ENCODE measurements around the gene RPAP3.

The RPAP3 gene

DNA sequence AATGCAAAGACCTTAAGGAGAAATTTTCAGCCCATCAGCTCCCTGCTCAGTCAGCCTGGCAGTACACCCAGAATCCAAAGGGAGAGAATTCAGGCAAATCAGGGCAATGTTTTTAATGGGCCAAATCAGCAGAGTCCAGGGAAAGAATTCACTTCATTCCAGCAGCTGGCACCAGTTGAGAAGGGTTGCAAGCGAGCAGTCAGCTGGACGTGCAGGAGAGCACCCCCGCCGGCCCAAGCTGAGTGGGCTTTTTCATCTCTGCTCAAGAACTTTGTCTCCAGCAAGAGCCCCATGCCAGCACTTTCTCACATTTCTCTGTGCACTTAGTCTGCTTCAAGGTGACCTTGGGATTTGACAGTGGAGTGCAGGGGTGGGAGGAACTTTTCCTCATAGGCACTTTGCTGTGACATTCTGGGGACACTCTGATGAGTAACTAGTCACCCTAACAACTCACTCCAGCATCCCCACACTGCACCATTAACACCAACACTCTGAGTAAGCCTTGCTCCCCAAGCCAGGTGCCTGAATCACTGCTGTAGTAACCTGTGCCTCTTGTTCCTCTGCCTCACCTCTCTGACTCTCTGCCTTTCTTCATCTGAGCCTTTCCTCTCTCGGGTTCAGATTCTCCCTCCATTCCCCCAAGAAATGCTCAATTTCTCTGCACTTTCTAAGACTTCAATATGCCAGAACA is 17.3 kb upstream of the RPAP3 start:
- no peak overlapping the region for H3K27ac ChIP-seq
- H3K4me3 ChIP-seq (ENCODE audit: low read depth, low read length) = no peak overlapping the region
- no peak for DNase-seq
- H3K9me3 ChIP-seq (ENCODE audit: severe bottlenecking) = no peaks in the 10 kb centered on the region
- H3K27me3 ChIP-seq (ENCODE audit: insufficient read depth, low read depth, severe bottlenecking) = no peaks in the 10 kb centered on the region
- H3K36me3 ChIP-seq = no peaks in the 10 kb centered on the region
- TF ChIP-seq, protein P1, sequence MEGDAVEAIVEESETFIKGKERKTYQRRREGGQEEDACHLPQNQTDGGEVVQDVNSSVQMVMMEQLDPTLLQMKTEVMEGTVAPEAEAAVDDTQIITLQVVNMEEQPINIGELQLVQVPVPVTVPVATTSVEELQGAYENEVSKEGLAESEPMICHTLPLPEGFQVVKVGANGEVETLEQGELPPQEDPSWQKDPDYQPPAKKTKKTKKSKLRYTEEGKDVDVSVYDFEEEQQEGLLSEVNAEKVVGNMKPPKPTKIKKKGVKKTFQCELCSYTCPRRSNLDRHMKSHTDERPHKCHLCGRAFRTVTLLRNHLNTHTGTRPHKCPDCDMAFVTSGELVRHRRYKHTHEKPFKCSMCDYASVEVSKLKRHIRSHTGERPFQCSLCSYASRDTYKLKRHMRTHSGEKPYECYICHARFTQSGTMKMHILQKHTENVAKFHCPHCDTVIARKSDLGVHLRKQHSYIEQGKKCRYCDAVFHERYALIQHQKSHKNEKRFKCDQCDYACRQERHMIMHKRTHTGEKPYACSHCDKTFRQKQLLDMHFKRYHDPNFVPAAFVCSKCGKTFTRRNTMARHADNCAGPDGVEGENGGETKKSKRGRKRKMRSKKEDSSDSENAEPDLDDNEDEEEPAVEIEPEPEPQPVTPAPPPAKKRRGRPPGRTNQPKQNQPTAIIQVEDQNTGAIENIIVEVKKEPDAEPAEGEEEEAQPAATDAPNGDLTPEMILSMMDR (IDR thresholded peaks at IDR 0.05; ENCODE audit: low read depth, low read length) = no peak

DNA sequence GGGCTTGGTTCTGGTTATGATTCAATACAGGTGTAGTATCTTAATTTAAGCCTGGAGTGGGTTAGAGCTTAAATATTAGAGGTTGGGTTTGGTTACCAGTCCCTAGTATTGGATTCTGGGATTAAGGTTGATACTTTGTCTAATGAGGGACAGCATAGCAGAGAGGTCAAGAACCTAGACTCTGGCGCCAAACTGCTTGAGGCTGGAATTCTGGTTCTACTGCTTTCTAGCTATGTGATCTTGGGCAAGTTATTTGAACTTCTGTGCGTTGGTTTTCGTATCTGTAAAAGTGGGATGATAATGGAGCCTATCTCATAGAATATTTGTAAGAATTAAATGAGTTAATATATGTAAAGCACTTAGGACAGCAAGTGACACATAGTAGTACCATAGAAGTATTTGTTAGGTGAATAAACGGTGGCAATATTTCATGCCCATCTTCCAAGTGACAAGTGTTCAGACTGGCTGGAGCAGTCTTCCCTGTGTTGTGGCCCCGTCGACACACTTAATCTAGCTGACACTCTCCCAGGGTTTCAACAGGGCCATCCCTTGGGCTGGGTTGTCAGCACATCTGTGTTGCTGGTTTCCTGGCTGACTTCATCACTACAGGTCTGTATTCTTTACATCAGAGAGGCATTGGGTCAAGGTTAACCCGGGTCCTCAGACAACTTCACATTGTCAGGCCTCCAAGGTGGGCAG is 16.5 kb upstream of the RPAP3 start:
- H3K36me3 ChIP-seq = no peaks in the 10 kb centered on the region
- DNase-seq = no peak
- no peak overlapping the region for H3K4me3 ChIP-seq (ENCODE audit: low read depth, low read length)
- TF ChIP-seq, protein P1 (IDR thresholded peaks at IDR 0.05; ENCODE audit: low read depth, low read length) = no peak
- H3K27ac ChIP-seq = no peak overlapping the region
- no peaks in the 10 kb centered on the region for H3K27me3 ChIP-seq (ENCODE audit: insufficient read depth, low read depth, severe bottlenecking)
- no peaks in the 10 kb centered on the region for H3K9me3 ChIP-seq (ENCODE audit: severe bottlenecking)

DNA sequence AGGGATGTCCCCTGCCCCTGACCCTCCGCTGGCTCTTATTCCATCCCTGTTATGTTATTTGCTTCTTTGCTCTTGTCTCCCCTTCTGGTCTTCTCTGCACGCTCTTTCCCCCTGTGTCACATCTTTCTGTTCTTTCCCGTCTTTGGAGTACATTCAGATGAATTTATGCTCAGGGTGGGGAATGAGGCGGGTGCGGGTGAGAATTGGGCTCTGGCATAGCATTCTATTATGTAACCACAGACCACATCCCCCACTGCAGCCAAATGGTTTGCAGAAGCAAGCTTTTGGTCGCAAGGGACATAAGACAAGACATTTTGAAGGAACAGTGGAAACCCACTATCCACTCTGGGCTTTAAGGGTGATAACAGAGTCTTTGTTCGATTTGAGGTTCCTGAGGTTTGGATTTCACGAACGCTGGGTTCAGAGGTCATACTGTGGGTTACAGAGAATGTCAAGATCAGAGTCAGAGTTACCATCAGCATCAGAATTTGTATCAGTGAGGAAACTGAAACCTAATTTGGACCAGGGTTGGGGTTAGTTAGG is 15.7 kb upstream of the RPAP3 start:
- no peak overlapping the region for H3K27ac ChIP-seq
- no peaks in the 10 kb centered on the region for H3K9me3 ChIP-seq (ENCODE audit: severe bottlenecking)
- H3K27me3 ChIP-seq (ENCODE audit: insufficient read depth, low read depth, severe bottlenecking) = no peaks in the 10 kb centered on the region
- TF ChIP-seq, protein P1 (IDR thresholded peaks at IDR 0.05; ENCODE audit: low read depth, low read length) = no peak
- H3K36me3 ChIP-seq = no peaks in the 10 kb centered on the region
- no peak for DNase-seq
- H3K4me3 ChIP-seq (ENCODE audit: low read depth, low read length) = no peak overlapping the region

DNA sequence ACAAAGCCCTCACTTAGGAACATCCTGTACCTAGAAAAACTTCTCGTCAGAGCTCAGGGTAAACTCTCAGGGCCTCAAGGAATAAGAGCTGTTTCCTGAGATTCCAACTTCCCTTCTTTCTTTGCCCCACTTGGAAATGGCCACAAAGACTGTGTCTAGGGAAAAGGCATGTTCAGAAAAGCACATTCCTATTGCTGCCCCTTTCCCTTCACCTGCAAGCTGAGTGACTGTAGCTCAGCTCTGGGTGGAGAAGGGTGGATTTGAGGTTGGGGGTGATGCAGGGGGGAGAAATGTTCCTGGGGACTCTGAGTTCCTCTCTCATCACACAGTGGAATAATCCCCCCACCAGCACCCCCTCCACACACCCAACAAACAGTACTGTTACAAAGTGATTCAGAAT is 12.7 kb upstream of the RPAP3 start:
- H3K27me3 ChIP-seq (ENCODE audit: insufficient read depth, low read depth, severe bottlenecking) = no peaks in the 10 kb centered on the region
- TF ChIP-seq, protein P1 (IDR thresholded peaks at IDR 0.05; ENCODE audit: low read depth, low read length) = no peak

DNA sequence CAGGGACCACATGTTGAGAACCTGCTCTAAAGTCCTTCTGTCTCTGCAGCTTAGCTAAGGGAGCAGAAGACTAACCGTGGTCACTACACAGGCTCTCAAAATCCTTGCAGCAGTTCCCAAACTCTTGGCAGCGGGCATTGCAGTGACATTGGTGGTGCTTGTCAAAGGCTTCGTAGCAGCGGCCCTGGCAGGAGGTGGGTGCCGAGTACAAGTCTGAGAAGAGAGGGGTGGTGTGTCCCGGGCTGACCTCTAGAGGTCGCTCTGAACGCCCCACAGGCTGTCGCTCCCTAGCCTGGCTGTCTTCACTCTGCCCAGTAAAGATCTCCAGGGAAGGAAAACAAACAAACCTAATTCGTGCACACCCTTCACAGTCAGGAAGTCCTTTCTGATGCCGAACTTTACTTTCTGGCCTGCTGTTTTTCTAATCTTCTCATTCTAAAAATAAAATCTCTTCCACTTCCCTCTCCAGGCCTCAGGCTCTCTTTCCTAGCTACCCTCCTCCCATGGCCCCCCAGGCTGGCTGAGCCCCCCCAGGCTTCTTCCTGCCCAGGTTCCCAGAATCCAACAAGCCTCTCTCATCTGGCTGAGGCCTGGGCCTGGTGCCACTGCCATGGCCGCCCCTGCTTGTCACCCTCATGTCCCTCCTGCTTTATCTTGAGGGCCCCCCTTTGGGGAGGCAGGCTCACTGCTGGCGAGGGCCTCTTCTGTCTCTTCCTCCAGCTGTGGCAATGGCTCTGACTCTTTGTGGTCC is 11.8 kb upstream of the RPAP3 start:
- H3K9me3 ChIP-seq (ENCODE audit: severe bottlenecking) = no peaks in the 10 kb centered on the region
- H3K4me3 ChIP-seq (ENCODE audit: low read depth, low read length) = no peak overlapping the region
- TF ChIP-seq, protein P1 (IDR thresholded peaks at IDR 0.05; ENCODE audit: low read depth, low read length) = peak; percentile 96
- no peak overlapping the region for H3K27ac ChIP-seq
- H3K27me3 ChIP-seq (ENCODE audit: insufficient read depth, low read depth, severe bottlenecking) = no peaks in the 10 kb centered on the region
- peak; percentile 83 for DNase-seq
- H3K36me3 ChIP-seq = no peaks in the 10 kb centered on the region

More for the DNA sequence above, 12.7 kb upstream of the RPAP3 start:
- Histone ChIP-seq H3K4me3 (ENCODE audit: low read depth, low read length) (no peak overlapping the region), H3K36me3 (no peaks in the 10 kb centered on the region), H3K27ac (no peak overlapping the region), H3K9me3 (ENCODE audit: severe bottlenecking) (no peaks in the 10 kb centered on the region)
- no peak for DNase-seq

All from WERI-Rb-1 (cell line).